ENCODE data around the gene FRMD4B. TPM values are rescaled to one million over a fixed set of nuclear protein-coding genes. Genes with fewer than 3 reads are reported as not detected.
A peak's percentile ranks its signal among the peaks of the same experiment; 100 is the strongest.

Gene FRMD4B
- total RNA-seq, 1 donor from 2014 or later: 31.3 TPM

GRCh38 chr3:69426291-69426966 is 40.5 kb upstream of the FRMD4B start:
- TF ChIP-seq, protein P1, sequence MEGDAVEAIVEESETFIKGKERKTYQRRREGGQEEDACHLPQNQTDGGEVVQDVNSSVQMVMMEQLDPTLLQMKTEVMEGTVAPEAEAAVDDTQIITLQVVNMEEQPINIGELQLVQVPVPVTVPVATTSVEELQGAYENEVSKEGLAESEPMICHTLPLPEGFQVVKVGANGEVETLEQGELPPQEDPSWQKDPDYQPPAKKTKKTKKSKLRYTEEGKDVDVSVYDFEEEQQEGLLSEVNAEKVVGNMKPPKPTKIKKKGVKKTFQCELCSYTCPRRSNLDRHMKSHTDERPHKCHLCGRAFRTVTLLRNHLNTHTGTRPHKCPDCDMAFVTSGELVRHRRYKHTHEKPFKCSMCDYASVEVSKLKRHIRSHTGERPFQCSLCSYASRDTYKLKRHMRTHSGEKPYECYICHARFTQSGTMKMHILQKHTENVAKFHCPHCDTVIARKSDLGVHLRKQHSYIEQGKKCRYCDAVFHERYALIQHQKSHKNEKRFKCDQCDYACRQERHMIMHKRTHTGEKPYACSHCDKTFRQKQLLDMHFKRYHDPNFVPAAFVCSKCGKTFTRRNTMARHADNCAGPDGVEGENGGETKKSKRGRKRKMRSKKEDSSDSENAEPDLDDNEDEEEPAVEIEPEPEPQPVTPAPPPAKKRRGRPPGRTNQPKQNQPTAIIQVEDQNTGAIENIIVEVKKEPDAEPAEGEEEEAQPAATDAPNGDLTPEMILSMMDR (IDR thresholded peaks at IDR 0.05; ENCODE audit: insufficient read depth, low read length, severe bottlenecking): no peak
- Histone ChIP-seq H3K27me3 (ENCODE audit: control insufficient read depth, insufficient read depth, low read length) (no peaks in the 10 kb centered on the region), H3K4me3 (ENCODE audit: low read depth, low read length) (no peak overlapping the region), H3K36me3 (ENCODE audit: control insufficient read depth, insufficient read depth, low read length) (peaks cover 2% of the 10 kb centered on the region)
- DNase-seq (ENCODE audit: low read depth): no peak
- FAIRE-seq: no peak

GRCh38 chr3:69425249-69425648 is 39.4 kb upstream of the FRMD4B start:
- H3K27me3 ChIP-seq (ENCODE audit: control insufficient read depth, insufficient read depth, low read length): no peaks in the 10 kb centered on the region
- no peak for FAIRE-seq
- no peak overlapping the region for H3K4me3 ChIP-seq (ENCODE audit: low read depth, low read length)
- H3K36me3 ChIP-seq (ENCODE audit: control insufficient read depth, insufficient read depth, low read length): no peaks in the 10 kb centered on the region
- DNase-seq (ENCODE audit: low read depth): peak; percentile 42
- TF ChIP-seq, protein P1 (IDR thresholded peaks at IDR 0.05; ENCODE audit: insufficient read depth, low read length, severe bottlenecking): peak; percentile 60

DNA sequence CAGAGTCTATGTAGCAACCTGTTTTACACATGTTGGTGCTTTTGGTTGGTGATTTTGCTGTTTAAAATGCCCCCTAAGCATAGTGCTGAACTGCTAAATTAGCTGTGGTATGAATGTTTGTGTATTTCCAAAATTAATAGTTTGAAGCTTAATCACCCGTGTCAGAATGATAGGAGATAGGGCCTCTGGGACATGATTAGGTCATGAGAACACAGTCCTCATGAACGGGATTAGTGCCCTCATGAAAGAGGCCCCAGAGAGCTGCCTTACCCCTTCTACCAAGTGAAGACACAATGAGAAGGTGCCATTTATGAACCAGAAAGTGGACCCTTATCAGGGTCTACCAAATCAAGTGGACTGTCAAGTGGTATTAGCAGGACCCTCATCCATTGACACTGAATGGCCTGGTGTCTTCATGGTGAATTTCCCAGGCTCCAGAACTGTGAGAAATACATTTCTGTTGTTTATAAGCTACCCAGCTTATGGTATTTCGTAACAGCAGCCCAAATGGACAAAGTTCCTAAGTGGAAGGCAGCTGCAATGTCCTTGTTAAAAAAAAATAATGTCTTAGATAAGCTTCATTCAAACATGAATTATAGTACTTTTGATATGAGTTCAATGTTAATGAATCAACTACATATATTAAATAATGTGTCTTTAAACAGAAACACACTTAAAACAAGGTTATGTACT is 37.7 kb upstream of the FRMD4B start:
- no peak for DNase-seq (ENCODE audit: low read depth)
- TF ChIP-seq, protein P1 (IDR thresholded peaks at IDR 0.05; ENCODE audit: insufficient read depth, low read length, severe bottlenecking): no peak
- no peak for FAIRE-seq

DNA sequence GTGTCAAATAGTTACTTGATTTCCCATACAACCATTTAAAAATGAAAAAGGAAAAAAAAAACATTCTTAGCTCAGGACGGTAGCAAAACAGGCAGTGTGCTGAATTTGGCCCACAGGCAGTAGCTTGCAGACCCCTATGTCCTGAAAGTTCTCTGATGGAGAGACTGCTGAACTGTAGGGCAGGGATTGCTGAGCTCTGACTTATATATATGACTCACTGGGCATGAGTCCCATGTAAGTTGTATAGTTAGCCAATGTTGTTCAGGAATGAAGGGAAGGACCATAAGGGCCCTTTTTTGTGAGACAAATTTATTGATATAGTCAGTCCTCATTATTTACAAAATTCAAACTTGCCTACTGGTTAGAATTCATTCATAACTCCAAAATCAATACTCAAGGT is 36.9 kb upstream of the FRMD4B start:
- FAIRE-seq: no peak
- no peak overlapping the region for H3K4me3 ChIP-seq (ENCODE audit: low read depth, low read length)
- peak; percentile 81 for DNase-seq (ENCODE audit: low read depth)
- TF ChIP-seq, protein P1 (IDR thresholded peaks at IDR 0.05; ENCODE audit: insufficient read depth, low read length, severe bottlenecking): no peak
- no peaks in the 10 kb centered on the region for H3K36me3 ChIP-seq (ENCODE audit: control insufficient read depth, insufficient read depth, low read length)
- no peaks in the 10 kb centered on the region for H3K27me3 ChIP-seq (ENCODE audit: control insufficient read depth, insufficient read depth, low read length)

More for the DNA sequence above, 37.7 kb upstream of the FRMD4B start:
- Histone ChIP-seq H3K27me3 (ENCODE audit: control insufficient read depth, insufficient read depth, low read length) (no peaks in the 10 kb centered on the region), H3K4me3 (ENCODE audit: low read depth, low read length) (no peak overlapping the region), H3K36me3 (ENCODE audit: control insufficient read depth, insufficient read depth, low read length) (no peaks in the 10 kb centered on the region)

DNA sequence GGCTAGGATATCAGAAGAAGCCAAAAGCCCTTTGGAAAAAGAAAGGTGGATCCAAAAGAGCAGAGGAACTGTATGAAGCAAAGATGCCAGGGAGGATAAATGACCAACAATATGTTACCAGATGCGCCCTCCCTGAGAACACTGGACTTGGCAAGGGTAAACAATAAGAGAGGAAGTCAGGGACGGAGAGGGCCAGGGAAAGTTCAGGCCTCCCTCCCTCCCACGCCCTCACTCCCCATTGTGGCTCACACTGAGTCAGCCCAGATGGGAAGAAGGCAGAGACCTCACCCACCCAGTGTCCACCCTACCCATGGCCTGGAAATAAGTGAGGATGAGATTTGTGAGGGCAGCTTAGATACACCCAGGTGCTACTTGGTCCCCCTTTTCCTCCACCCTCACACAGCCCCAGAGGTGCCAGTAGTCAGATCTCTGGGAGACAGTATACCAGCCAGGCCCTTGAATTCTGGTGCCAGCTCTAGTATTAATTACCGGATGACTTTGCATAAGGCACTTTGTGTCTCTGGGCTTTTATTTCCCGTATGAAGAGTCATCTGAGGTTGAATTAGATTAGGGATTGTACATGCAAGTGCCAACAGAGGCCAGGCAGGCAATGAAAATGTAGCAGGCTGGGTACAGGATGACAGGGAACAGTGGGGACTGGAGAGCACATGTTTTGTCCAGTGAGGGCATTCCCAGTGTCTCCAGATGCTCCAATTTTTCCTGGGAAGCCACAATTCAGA is 35.1 kb upstream of the FRMD4B start:
- no peaks in the 10 kb centered on the region for H3K36me3 ChIP-seq (ENCODE audit: control insufficient read depth, insufficient read depth, low read length)
- FAIRE-seq (no peak), DNase-seq (ENCODE audit: low read depth) (peak; percentile 60)
- no peak overlapping the region for H3K4me3 ChIP-seq (ENCODE audit: low read depth, low read length)
- H3K27me3 ChIP-seq (ENCODE audit: control insufficient read depth, insufficient read depth, low read length): no peaks in the 10 kb centered on the region
- TF ChIP-seq, protein P1 (IDR thresholded peaks at IDR 0.05; ENCODE audit: insufficient read depth, low read length, severe bottlenecking): no peak

All from bronchial epithelial cell (primary cell).